Liver (tissue), 9 donors: ENCODE measurements around the gene BRINP1. TPM values are rescaled to one million over a fixed set of nuclear protein-coding genes. Genes with fewer than 3 reads are reported as not detected.

Experiments
- DNase-seq: peaks from one replicate; pipeline ENCODE4 v3.0.0-alpha.2; 2017; ENCODE audit warnings: low spot score
- H3K27ac ChIP-seq, 2 donors: one replicate each; pipeline ENCODE4 v1.7.0; 2013; ENCODE audit warnings: inconsistent platforms in 2 of 2, low read length in 2 of 2, control low read depth in 1 of 2, low read depth in 1 of 2, mild to moderate bottlenecking in 1 of 2
- H3K27me3 ChIP-seq, 4 donors: one replicate each; pipeline versions ENCODE4 v1.6.1 to v1.7.0; 2013; ENCODE audit warnings: low read length in 3 of 4, inconsistent platforms in 1 of 4, mild to moderate bottlenecking in 1 of 4, moderate library complexity in 1 of 4; ENCODE audit not compliant: control insufficient read depth in 4 of 4, insufficient read depth in 4 of 4
- H3K36me3 ChIP-seq, 4 donors: one replicate each; pipeline versions ENCODE4 v1.6.1 to v1.7.0; 2013; ENCODE audit warnings: low read length in 3 of 4, mild to moderate bottlenecking in 3 of 4, low read depth in 1 of 4, moderate library complexity in 1 of 4; ENCODE audit not compliant: control insufficient read depth in 4 of 4, insufficient read depth in 3 of 4
- H3K4me1 ChIP-seq, 4 donors: one replicate each; pipeline versions ENCODE4 v1.6.1 to v1.7.0; 2013; ENCODE audit warnings: low read length in 3 of 4, mild to moderate bottlenecking in 3 of 4, moderate library complexity in 1 of 4; ENCODE audit not compliant: control insufficient read depth in 4 of 4, insufficient read depth in 4 of 4
- H3K4me3 ChIP-seq, 3 donors: one replicate each; pipeline versions ENCODE4 v1.6.1 to v1.7.0; 2013; ENCODE audit warnings: low read length in 3 of 3, control low read depth in 1 of 3, low read depth in 1 of 3, mild to moderate bottlenecking in 1 of 3
- H3K9ac ChIP-seq, 2 donors: one replicate each; pipeline ENCODE4 v1.7.0; 2013; ENCODE audit warnings: low read length in 2 of 2, mild to moderate bottlenecking in 2 of 2, moderate library complexity in 2 of 2, control low read depth in 1 of 2, low read depth in 1 of 2
- H3K9me3 ChIP-seq, 4 donors: one replicate each; pipeline versions ENCODE4 v1.6.1 to v1.7.0; 2013; ENCODE audit warnings: low read length in 3 of 4; ENCODE audit not compliant: control insufficient read depth in 4 of 4
- EGR1 ChIP-seq, 2 donors: IDR thresholded peaks; 2 replicates each; pipeline ENCODE4 v1.6.1; 2016 to 2018; ENCODE audit warnings: antibody characterized with exemption in 2 of 2, low read depth in 2 of 2
- FOXA1 ChIP-seq: IDR thresholded peaks from 2 replicates; pipeline ENCODE4 v1.6.1; 2016; ENCODE audit warnings: antibody characterized with exemption
- FOXA2 ChIP-seq: IDR thresholded peaks from 2 replicates; pipeline ENCODE4 v1.6.1; 2016; ENCODE audit warnings: antibody characterized with exemption
- GABPA ChIP-seq, 2 donors: IDR thresholded peaks in 1 of 2; conservative IDR thresholded peaks in 1 of 2; 2 replicates each; pipeline ENCODE4 v1.6.1; 2016; ENCODE audit warnings: antibody characterized with exemption in 2 of 2, mild to moderate bottlenecking in 1 of 2, moderate library complexity in 1 of 2
- HNF4A ChIP-seq, 2 donors: conservative IDR thresholded peaks; 2 replicates each; pipeline ENCODE4 v1.6.1; 2016; ENCODE audit warnings: antibody characterized with exemption in 2 of 2, mild to moderate bottlenecking in 2 of 2
- JUND ChIP-seq, 2 donors: IDR thresholded peaks; 2 replicates each; pipeline ENCODE4 v1.6.1; 2016; ENCODE audit warnings: antibody characterized with exemption in 2 of 2
- NR2F2 ChIP-seq: IDR thresholded peaks from 2 replicates; pipeline ENCODE4 v1.6.1; 2016; ENCODE audit warnings: antibody characterized with exemption
- RAD21 ChIP-seq, 2 donors: IDR thresholded peaks; 2 replicates each; pipeline ENCODE4 v1.6.1; 2016; ENCODE audit warnings: antibody characterized with exemption in 2 of 2, mild to moderate bottlenecking in 2 of 2
- RXRA ChIP-seq, 2 donors: IDR thresholded peaks; 2 replicates each; pipeline ENCODE4 v1.6.1; 2017 to 2018; ENCODE audit warnings: antibody characterized with exemption in 2 of 2, mild to moderate bottlenecking in 1 of 2
- SP1 ChIP-seq: IDR thresholded peaks from 2 replicates; pipeline ENCODE4 v1.6.1; 2018; ENCODE audit warnings: antibody characterized with exemption, mild to moderate bottlenecking
- TAF1 ChIP-seq: conservative IDR thresholded peaks from 2 replicates; pipeline ENCODE4 v1.6.1; 2016; ENCODE audit warnings: antibody characterized with exemption, mild to moderate bottlenecking
- YY1 ChIP-seq: IDR thresholded peaks from 2 replicates; pipeline ENCODE4 v1.6.1; 2016; ENCODE audit warnings: antibody characterized with exemption, mild to moderate bottlenecking
- WGBS: extraction: QIAGEN DNeasy Blood & Tissue Kit; methylation state at CpG from one replicate; pipeline ENCODE4 v1.1.7; 2013; 5-methylcytosine and 5-hydroxymethylcytosine counted together
- polyA plus RNA-seq, 2 donors: library from polyadenylated mRNA; stranded (reverse) in 1 of 2; unstranded in 1 of 2; fragments of 200-250 nt in 1 of 2; fragments of >200 nt in 1 of 2; fragmentation: Nextera tagmentation in 1 of 2; extraction: Ambion mirVana in 1 of 2; gene quantifications; one replicate each; pipeline versions ENCODE4 v1.2.1 to v1.2.3, GENCODE V29; 2013 to 2015
- total RNA-seq, 2 donors: library from RNA; depleted of rRNA; stranded (reverse); fragments of >200 nt; gene quantifications; one replicate each; pipeline ENCODE4 v1.2.3, GENCODE V29; 2014
- TF ChIP-seq, protein P1 (sequence below): IDR thresholded peaks from 2 replicates; pipeline ENCODE4 v1.6.1; 2016; ENCODE audit warnings: antibody characterized with exemption, mild to moderate bottlenecking
- TF ChIP-seq, protein P2 (sequence below): IDR thresholded peaks from 2 replicates; pipeline ENCODE4 v1.6.1; 2016; ENCODE audit warnings: antibody characterized with exemption
- TF ChIP-seq, protein P3 (sequence below): IDR thresholded peaks from 2 replicates; pipeline ENCODE4 v1.6.1; 2016; ENCODE audit warnings: antibody characterized with exemption
- TF ChIP-seq, protein P4 (sequence below): IDR thresholded peaks from 2 replicates; pipeline ENCODE4 v1.6.1; 2016; ENCODE audit warnings: antibody characterized with exemption
- donor health status: healthy.
- donor health status: healthy.
- donor health status: healthy.
- donor health status: healthy.
- donor health status: healthy.

The BRINP1 gene
- total and polyA plus RNA-seq, 4 donors, result under 0.01 to 0.43 (median 0.18) TPM

DNA sequence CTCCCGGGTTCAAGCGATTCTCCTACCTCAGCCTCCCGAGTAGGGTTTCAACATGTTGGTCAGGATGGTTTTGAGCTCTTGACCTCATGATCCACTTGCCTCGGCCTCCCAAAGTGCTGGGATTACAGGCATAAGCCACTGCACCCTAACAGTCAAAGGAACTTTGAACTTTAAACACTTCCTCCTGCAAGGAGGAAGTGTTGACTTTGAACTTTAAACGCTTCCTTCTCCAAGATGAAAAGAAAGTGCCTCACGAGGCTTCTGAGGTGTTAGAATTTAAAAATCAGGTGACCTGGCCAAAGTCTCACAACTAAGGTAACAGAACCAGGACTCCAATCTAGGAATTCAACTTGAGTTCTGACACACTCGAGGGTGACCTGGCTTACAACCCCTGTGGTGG is 150.9 kb downstream of the BRINP1 start (continued):
- TF ChIP-seq, protein P1, sequence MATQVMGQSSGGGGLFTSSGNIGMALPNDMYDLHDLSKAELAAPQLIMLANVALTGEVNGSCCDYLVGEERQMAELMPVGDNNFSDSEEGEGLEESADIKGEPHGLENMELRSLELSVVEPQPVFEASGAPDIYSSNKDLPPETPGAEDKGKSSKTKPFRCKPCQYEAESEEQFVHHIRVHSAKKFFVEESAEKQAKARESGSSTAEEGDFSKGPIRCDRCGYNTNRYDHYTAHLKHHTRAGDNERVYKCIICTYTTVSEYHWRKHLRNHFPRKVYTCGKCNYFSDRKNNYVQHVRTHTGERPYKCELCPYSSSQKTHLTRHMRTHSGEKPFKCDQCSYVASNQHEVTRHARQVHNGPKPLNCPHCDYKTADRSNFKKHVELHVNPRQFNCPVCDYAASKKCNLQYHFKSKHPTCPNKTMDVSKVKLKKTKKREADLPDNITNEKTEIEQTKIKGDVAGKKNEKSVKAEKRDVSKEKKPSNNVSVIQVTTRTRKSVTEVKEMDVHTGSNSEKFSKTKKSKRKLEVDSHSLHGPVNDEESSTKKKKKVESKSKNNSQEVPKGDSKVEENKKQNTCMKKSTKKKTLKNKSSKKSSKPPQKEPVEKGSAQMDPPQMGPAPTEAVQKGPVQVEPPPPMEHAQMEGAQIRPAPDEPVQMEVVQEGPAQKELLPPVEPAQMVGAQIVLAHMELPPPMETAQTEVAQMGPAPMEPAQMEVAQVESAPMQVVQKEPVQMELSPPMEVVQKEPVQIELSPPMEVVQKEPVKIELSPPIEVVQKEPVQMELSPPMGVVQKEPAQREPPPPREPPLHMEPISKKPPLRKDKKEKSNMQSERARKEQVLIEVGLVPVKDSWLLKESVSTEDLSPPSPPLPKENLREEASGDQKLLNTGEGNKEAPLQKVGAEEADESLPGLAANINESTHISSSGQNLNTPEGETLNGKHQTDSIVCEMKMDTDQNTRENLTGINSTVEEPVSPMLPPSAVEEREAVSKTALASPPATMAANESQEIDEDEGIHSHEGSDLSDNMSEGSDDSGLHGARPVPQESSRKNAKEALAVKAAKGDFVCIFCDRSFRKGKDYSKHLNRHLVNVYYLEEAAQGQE, result no peak
- TF ChIP-seq NR2F2, result no peak
- TF ChIP-seq, protein P2, sequence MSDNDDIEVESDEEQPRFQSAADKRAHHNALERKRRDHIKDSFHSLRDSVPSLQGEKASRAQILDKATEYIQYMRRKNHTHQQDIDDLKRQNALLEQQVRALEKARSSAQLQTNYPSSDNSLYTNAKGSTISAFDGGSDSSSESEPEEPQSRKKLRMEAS, result no peak
- TF ChIP-seq FOXA1, result no peak

DNA sequence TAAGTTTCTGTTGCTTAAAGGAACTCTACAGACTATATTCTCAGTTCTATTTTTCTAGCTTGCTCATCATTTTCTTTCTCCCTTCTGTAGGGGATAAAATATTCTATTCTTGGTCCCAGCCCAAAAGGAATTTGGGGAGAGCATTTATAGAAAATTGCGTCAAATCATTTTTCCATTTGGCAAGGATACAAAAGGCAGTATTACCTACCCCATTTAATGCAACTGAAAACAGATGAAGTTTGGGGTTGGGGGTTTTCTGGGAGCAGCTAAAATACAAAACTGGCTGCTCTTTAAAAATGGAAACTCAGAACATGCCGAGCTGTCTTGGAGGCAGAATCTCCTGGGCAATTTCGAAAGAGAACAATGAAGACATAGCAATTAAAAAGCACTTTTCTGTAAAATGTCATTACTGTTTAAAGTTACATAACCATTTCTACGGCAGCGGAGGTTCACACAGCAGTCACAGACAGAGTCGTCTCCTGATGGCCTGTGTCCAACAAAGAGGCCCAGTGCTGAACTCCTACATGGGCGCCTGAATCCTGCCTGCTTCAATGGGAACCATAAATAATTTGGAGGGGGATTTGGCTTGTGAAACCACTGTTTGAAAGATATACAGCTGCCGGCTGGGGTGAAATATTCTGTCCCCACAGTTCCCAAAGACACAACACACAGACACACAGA is 152.4 kb downstream of the BRINP1 start:
- no peaks in the 10 kb centered on the region for H3K4me1 ChIP-seq
- H3K27ac ChIP-seq, result no peak overlapping the region
- no peaks in the 10 kb centered on the region for H3K36me3 ChIP-seq
- H3K9ac ChIP-seq, result no peak overlapping the region
- no peak overlapping the region for H3K4me3 ChIP-seq
- H3K27me3 ChIP-seq, result no peaks in the 10 kb centered on the region
- 68% methylated on average over 8 of the region's 8 CpGs for WGBS
- TF ChIP-seq FOXA2 (no peak), FOXA1 (no peak), YY1 (no peak), EGR1 (IDR thresholded peaks at IDR 0.05; ENCODE audit: low read depth in 2 of 2) (no peak), RAD21 (IDR thresholded peaks at IDR 0.05) (no peak), HNF4A (conservative IDR thresholded peaks at IDR 0.05) (no peak), TAF1 (no peak), GABPA (IDR thresholded peaks at IDR 0.05 in 1 of 2, conservative IDR thresholded peaks at IDR 0.05 in 1 of 2) (no peak), SP1 (no peak), RXRA (IDR thresholded peaks at IDR 0.05) (no peak), JUND (IDR thresholded peaks at IDR 0.05) (no peak)
- TF ChIP-seq, protein P2, result no peak
- TF ChIP-seq, protein P3, sequence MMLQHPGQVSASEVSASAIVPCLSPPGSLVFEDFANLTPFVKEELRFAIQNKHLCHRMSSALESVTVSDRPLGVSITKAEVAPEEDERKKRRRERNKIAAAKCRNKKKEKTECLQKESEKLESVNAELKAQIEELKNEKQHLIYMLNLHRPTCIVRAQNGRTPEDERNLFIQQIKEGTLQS, result no peak
- TF ChIP-seq, protein P1, result no peak
- TF ChIP-seq, protein P4, sequence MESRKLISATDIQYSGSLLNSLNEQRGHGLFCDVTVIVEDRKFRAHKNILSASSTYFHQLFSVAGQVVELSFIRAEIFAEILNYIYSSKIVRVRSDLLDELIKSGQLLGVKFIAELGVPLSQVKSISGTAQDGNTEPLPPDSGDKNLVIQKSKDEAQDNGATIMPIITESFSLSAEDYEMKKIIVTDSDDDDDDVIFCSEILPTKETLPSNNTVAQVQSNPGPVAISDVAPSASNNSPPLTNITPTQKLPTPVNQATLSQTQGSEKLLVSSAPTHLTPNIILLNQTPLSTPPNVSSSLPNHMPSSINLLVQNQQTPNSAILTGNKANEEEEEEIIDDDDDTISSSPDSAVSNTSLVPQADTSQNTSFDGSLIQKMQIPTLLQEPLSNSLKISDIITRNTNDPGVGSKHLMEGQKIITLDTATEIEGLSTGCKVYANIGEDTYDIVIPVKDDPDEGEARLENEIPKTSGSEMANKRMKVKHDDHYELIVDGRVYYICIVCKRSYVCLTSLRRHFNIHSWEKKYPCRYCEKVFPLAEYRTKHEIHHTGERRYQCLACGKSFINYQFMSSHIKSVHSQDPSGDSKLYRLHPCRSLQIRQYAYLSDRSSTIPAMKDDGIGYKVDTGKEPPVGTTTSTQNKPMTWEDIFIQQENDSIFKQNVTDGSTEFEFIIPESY, result no peak
- no peak for DNase-seq
- peaks cover 0 to 2% (median 0%) of the 10 kb centered on the region in 4 donors for H3K9me3 ChIP-seq
